H1 (cell line): Measurements from ENCODE around the gene EPB41L5. TPM values are rescaled to one million over a fixed set of nuclear protein-coding genes. Genes with fewer than 3 reads are reported as not detected.

ENCODE experiments used
- CTCF ChIA-PET: fragments of 300-600 bp; sonication (Branson Sonifier 250); formaldehyde crosslinking; loops from one replicate; lab custom pipeline; 2021; ENCODE audit not compliant: partially characterized antibody; lab: Charles Lee
- POLR2A ChIA-PET: fragments of 300-600 bp; sonication (Branson Sonifier 250); formaldehyde crosslinking; loops from one replicate; lab custom pipeline; 2021; ENCODE audit warnings: inconsistent platforms; ENCODE audit not compliant: partially characterized antibody; lab: Charles Lee
- DNase-seq, 2 experiments: peaks; one replicate each; pipeline versions ENCODE4 v3.0.0 to v3.0.0-alpha.2; 2010 to 2022; ENCODE audit warnings: low spot score in 2 of 2, low read depth in 1 of 2, mixed read lengths in 1 of 2
- FAIRE-seq: peaks from 2 replicates; lab custom pipeline; 2011; peaks lifted over from hg19 to GRCh38; lab: Jason Lieb, UNC
- H2AFZ ChIP-seq: 2 replicates; pipeline ENCODE4 v1.8.1; 2012; ENCODE audit warnings: low read length, inconsistent platforms
- H2AK5ac ChIP-seq: 2 replicates; pipeline ENCODE4 v1.6.1; 2013; ENCODE audit warnings: low read depth, low read length
- H2BK120ac ChIP-seq: replicated peaks from 2 replicates; pipeline ENCODE3; 2013; ENCODE audit warnings: low read depth, low read length, inconsistent platforms
- H2BK12ac ChIP-seq: 2 replicates; pipeline ENCODE4 v1.6.1; 2013; ENCODE audit warnings: low read depth, low read length
- H2BK15ac ChIP-seq: 2 replicates; pipeline ENCODE4 v1.6.1; 2013; ENCODE audit warnings: low read length
- H2BK20ac ChIP-seq: 2 replicates; pipeline ENCODE4 v1.6.1; 2013; ENCODE audit warnings: low read length
- H2BK5ac ChIP-seq: 2 replicates; pipeline ENCODE4 v1.6.1; 2013; ENCODE audit warnings: low read depth, low read length
- H3K14ac ChIP-seq: 2 replicates; pipeline ENCODE4 v1.6.1; 2013; ENCODE audit warnings: inconsistent platforms; ENCODE audit not compliant: insufficient read length
- H3K18ac ChIP-seq: 2 replicates; pipeline ENCODE4 v1.6.1; 2013; ENCODE audit warnings: low read length; ENCODE audit errors: extremely low read depth
- H3K23ac ChIP-seq: 2 replicates; pipeline ENCODE4 v1.6.1; 2013; ENCODE audit warnings: inconsistent platforms; ENCODE audit not compliant: insufficient read length
- H3K23me2 ChIP-seq: 2 replicates; pipeline ENCODE4 v1.6.1; 2013; ENCODE audit warnings: low read depth, low read length
- H3K27ac ChIP-seq: 2 replicates; pipeline ENCODE4 v1.6.1; 2011; ENCODE audit warnings: low read depth, low read length, inconsistent platforms
- H3K27me3 ChIP-seq, 4 experiments: replicated peaks in 1 of 4; 1 replicate in 1 of 4; 2 replicates in 3 of 4; pipeline versions ENCODE4 v1.6.1 to v1.8.1; 2011 to 2013; ENCODE audit warnings: low read length in 3 of 4, mild to moderate bottlenecking in 3 of 4, inconsistent platforms in 2 of 4, mixed read lengths in 2 of 4, moderate library complexity in 1 of 4; ENCODE audit not compliant: control insufficient read depth in 3 of 4, insufficient read depth in 3 of 4; ENCODE audit errors: extremely low read depth in 1 of 4
- H3K36me3 ChIP-seq, 4 experiments: 2 replicates each; pipeline versions ENCODE4 v1.6.1 to v1.8.1; 2011 to 2013; ENCODE audit warnings: mild to moderate bottlenecking in 4 of 4, low read length in 3 of 4, moderate library complexity in 2 of 4, control low read depth in 1 of 4, inconsistent platforms in 1 of 4; ENCODE audit not compliant: insufficient read depth in 4 of 4, control insufficient read depth in 2 of 4
- H3K4ac ChIP-seq: replicated peaks from 2 replicates; pipeline ENCODE3; 2013; ENCODE audit warnings: low read length, low read depth, mixed read lengths, inconsistent platforms; ENCODE audit not compliant: insufficient read length
- H3K4me1 ChIP-seq, 4 experiments: replicated peaks in 1 of 4; 1 replicate in 1 of 4; 2 replicates in 3 of 4; pipeline versions ENCODE4 v1.6.1 to v1.8.1; 2011 to 2013; ENCODE audit warnings: low read length in 3 of 4, inconsistent platforms in 2 of 4, mixed read lengths in 1 of 4; ENCODE audit not compliant: insufficient read depth in 4 of 4, control insufficient read depth in 3 of 4
- H3K4me2 ChIP-seq, 2 experiments: 2 replicates each; pipeline versions ENCODE4 v1.6.1 to v1.8.1; 2011 to 2013; ENCODE audit warnings: low read depth in 2 of 2, low read length in 2 of 2, control low read depth in 1 of 2, inconsistent platforms in 1 of 2, mild to moderate bottlenecking in 1 of 2; ENCODE audit not compliant: insufficient read depth in 1 of 2
- H3K4me3 ChIP-seq, 4 experiments: fragments of 200-600, 300-600 bp in 1 of 4; sonication (generic), shearing (Covaris generic), sonication (Bioruptor Twin) in 1 of 4; 2 replicates each; pipeline versions ENCODE4 v1.5.1 to v1.8.1; 2011 to 2016; ENCODE audit warnings: low read length in 4 of 4, low read depth in 3 of 4, control low read depth in 2 of 4, inconsistent platforms in 2 of 4, mild to moderate bottlenecking in 2 of 4, mixed read lengths in 1 of 4, moderate library complexity in 1 of 4; ENCODE audit not compliant: insufficient read depth in 2 of 4; ENCODE audit errors: extremely low read depth in 1 of 4
- H3K56ac ChIP-seq: replicated peaks from 2 replicates; pipeline ENCODE3; 2013; ENCODE audit warnings: low read depth, mild to moderate bottlenecking, mixed read lengths, low read length, inconsistent platforms; ENCODE audit not compliant: insufficient read length
- H3K79me1 ChIP-seq: 2 replicates; pipeline ENCODE4 v1.6.1; 2013; ENCODE audit warnings: low read depth, low read length, control low read depth
- H3K79me2 ChIP-seq, 2 experiments: 2 replicates each; pipeline versions ENCODE4 v1.6.1 to v1.8.1; 2012 to 2013; ENCODE audit warnings: low read length in 2 of 2, mild to moderate bottlenecking in 2 of 2, inconsistent platforms in 1 of 2; ENCODE audit not compliant: insufficient read depth in 2 of 2, control insufficient read depth in 1 of 2
- H3K9ac ChIP-seq, 4 experiments: replicated peaks in 1 of 4; 1 replicate in 1 of 4; 2 replicates in 3 of 4; pipeline versions ENCODE4 v1.6.1 to v1.8.1; 2011 to 2013; ENCODE audit warnings: low read depth in 3 of 4, low read length in 3 of 4, control low read depth in 2 of 4, mild to moderate bottlenecking in 2 of 4, moderate library complexity in 2 of 4, inconsistent platforms in 1 of 4; ENCODE audit errors: extremely low read depth in 1 of 4
- H3K9me3 ChIP-seq, 2 experiments: 2 replicates each; pipeline versions ENCODE4 v1.6.1 to v1.8.1; 2012 to 2013; ENCODE audit warnings: mild to moderate bottlenecking in 2 of 2, moderate library complexity in 2 of 2, control low read depth in 1 of 2, inconsistent platforms in 1 of 2, low read depth in 1 of 2, low read length in 1 of 2, mixed read lengths in 1 of 2; ENCODE audit not compliant: insufficient read depth in 2 of 2
- H4K20me1 ChIP-seq, 2 experiments: replicated peaks in 1 of 2; 2 replicates each; pipeline versions ENCODE3 to v1.8.1; 2011 to 2013; ENCODE audit warnings: inconsistent platforms in 2 of 2, low read length in 2 of 2, mild to moderate bottlenecking in 1 of 2; ENCODE audit not compliant: insufficient read depth in 2 of 2, control insufficient read depth in 1 of 2
- H4K5ac ChIP-seq: 2 replicates; pipeline ENCODE4 v1.6.1; 2013; ENCODE audit warnings: low read length, low read depth, mixed read lengths, inconsistent platforms; ENCODE audit not compliant: insufficient read length
- H4K8ac ChIP-seq: 2 replicates; pipeline ENCODE4 v1.8.0; 2013; ENCODE audit warnings: mild to moderate bottlenecking, moderate library complexity, low read length, inconsistent platforms; ENCODE audit not compliant: insufficient read depth; ENCODE audit errors: extremely low read depth
- H4K91ac ChIP-seq: replicated peaks from 2 replicates; pipeline ENCODE3; 2013; ENCODE audit warnings: low read length, mixed read lengths, inconsistent platforms; ENCODE audit not compliant: insufficient read length
- WGBS, 2 experiments: shearing (Covaris generic) in 1 of 2; methylation state at CpG; one replicate each; pipeline versions ENCODE4 v1.1.6 to v1.1.7; 2013 to 2015; ENCODE audit warnings: low lambda C conversion rate in 2 of 2, mixed read lengths in 2 of 2, inconsistent platforms in 1 of 2, low coverage in 1 of 2, missing lambda C conversion rate in 1 of 2; ENCODE audit not compliant: insufficient replicate concordance in 2 of 2, insufficient coverage in 1 of 2, insufficient read length in 1 of 2; ENCODE audit errors: extremely low coverage in 1 of 2, missing lambda C conversion rate in 1 of 2; 5-methylcytosine and 5-hydroxymethylcytosine counted together
- polyA plus RNA-seq, 7 experiments: library from polyadenylated mRNA; depleted of rRNA in 3 of 7; stranded (reverse) in 5 of 7; unstranded in 2 of 7; fragments of >200 nt in 5 of 7; fragments of 200-250 nt in 2 of 7; gene quantifications; 1 replicate in 5 of 7; 2 replicates in 1 of 7; 4 replicates in 1 of 7; pipeline versions ENCODE4 v1.2.1 to v1.2.3, GENCODE V29; 2011 to 2013; ENCODE audit warnings: missing spikeins in 2 of 7, mixed read lengths in 2 of 7
- total RNA-seq: library from RNA; stranded (reverse); fragmentation: NEBNext Ultra II Directional; extraction: Animal tissue kit (Norgen Biotek cat#: 25700); gene quantifications from 2 replicates; pipeline ENCODE4 v1.2.1, GENCODE V29; 2021

The EPB41L5 gene
- total and polyA plus RNA-seq, 2 of the 8 experiments (the other 6 are each of a cell fraction or from before 2014, with no cell fraction given): 13.5 to 32.3 TPM

DNA sequence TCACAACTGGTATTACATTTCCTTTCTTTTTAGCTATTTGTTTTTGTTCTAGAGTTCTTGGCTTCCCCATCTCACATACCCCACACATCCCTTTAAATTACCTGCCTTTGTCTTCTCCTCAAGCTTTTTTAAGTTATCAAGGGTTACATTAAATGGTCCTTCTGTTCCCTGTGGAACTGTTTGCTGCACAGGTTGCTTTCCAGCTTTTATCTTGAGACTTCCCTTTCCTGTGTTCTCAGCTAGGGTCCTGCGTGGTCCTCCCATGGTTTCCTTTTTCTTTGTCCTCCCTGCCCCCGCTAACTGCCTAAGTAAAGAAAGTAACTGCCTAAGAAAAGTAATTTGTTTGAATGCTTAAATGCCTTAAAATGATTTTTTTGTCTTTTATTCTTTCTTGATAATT lies 66.8 kb downstream of the EPB41L5 start:
- DNase-seq: no peak
- WGBS, 2 experiments: 87% methylated on average over 2 of the region's 2 CpGs; no CpG with 5 or more reads in 1 of the 2 experiments
- H3K4ac ChIP-seq: no peak overlapping the region
- H2BK20ac ChIP-seq: no peak overlapping the region
- H3K4me2 ChIP-seq: no peak overlapping the region
- no peak overlapping the region for H2AFZ ChIP-seq
- H4K8ac ChIP-seq: no peak overlapping the region
- peaks cover 0 to 19% (median 3%) of the 10 kb centered on the region in 4 experiments; a peak in 4 of 8 replicates for H3K36me3 ChIP-seq
- H2BK120ac ChIP-seq: no peak overlapping the region
- H4K20me1 ChIP-seq: no peaks in the 10 kb centered on the region
- no peak overlapping the region for H2AK5ac ChIP-seq
- no peak overlapping the region for H2BK5ac ChIP-seq
- ChIA-PET CTCF (interaction anchor here (0.9 to 1.5 kb wide), 2 partner anchors 9 to 53 kb away, joined by 3 to 4 read pairs; no protein-coding TSS in a partner anchor), POLR2A (no interaction called here)
- H3K14ac ChIP-seq: no peak overlapping the region
- H3K27me3 ChIP-seq: no peaks in the 10 kb centered on the region
- no peaks in the 10 kb centered on the region for H3K79me1 ChIP-seq
- H2BK15ac ChIP-seq: no peak overlapping the region
- no peak overlapping the region for H2BK12ac ChIP-seq
- H4K91ac ChIP-seq: no peak overlapping the region
- no peaks in the 10 kb centered on the region for H3K9me3 ChIP-seq
- no peak overlapping the region for H3K18ac ChIP-seq
- no peak overlapping the region for H3K23ac ChIP-seq
- H3K79me2 ChIP-seq: no peaks in the 10 kb centered on the region
- no peak for FAIRE-seq
- H3K56ac ChIP-seq: no peak overlapping the region
- no peak overlapping the region for H4K5ac ChIP-seq
- H3K4me3 ChIP-seq: no peak overlapping the region
- H3K27ac ChIP-seq: no peak overlapping the region
- H3K9ac ChIP-seq: no peak overlapping the region
- H3K4me1 ChIP-seq: no peaks in the 10 kb centered on the region
- no peaks in the 10 kb centered on the region for H3K23me2 ChIP-seq
